Activated CD4-positive, CD25-positive, alpha-beta regulatory T cell treated with anti-CD3 and anti-CD28 coated beads, Interleukin-2, amount 50 U/mL, for 24 hours (primary cell): ENCODE measurements around the gene PKN2.
"Not testable (repeated sequence)": the region's sequence is repeated elsewhere in the genome, so short reads cannot be mapped to it uniquely, and the experiment has no call there.

Experiments used
- ATAC-seq, 2 donors: fragments of 150-1000 bp; cut with Tn5 transposase; one replicate each; pipeline ENCODE4 v1.10.0; 2021; ENCODE audit warnings: mild to moderate bottlenecking in 1 of 2, moderate library complexity in 1 of 2

Gene PKN2

DNA sequence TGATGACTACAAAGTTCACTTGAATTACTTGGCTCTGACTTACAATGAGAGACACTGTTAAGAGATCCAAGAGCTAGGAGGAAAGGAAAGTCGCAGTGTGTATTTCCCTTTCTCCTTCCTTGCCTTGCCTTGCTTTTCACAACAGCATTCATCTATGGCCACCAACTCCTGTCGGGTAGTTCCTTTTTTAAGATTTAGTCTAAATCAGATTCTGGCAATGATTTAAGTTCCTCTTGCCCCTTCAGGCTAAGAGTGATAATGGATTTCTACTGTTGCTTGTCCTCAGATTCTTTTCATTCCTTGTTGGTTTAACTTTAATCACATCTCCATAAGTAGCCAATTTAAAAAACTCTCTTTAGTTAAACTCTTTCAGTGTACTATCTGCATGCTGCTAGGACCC is 115.4 kb downstream of the PKN2 start:
- no peak for ATAC-seq

DNA sequence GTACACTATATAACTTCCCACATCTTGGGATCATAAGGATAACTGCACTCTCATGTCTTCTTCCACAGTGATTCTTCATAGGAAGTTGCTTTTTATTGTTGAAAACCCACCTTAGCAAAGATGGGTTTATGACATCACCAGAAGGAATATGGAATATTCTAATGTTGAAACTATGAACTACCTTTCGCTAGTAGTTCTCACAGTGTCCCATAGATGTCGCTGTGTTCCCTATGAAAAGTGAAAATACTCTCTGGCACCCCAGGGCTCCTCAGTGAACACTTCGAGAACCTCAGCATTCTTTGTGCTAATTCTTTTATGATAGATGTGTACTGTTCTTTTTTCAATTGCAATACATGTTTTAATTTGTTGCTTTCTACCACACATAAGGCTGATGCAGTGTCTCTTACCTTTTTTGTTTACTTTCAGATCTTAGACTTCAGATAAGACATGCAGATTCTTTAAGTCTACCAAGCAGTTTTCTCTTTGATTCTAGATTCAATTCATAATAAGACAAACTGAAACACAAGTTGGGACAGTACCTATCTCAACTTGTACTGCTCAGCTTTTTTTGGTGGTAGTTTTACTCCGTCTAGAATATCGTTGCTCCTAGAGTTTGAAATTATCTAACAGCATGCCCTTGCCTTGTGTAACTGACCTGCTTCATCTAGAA is 116.4 kb downstream of the PKN2 start:
- peak; percentile 63 to 66 for ATAC-seq

DNA sequence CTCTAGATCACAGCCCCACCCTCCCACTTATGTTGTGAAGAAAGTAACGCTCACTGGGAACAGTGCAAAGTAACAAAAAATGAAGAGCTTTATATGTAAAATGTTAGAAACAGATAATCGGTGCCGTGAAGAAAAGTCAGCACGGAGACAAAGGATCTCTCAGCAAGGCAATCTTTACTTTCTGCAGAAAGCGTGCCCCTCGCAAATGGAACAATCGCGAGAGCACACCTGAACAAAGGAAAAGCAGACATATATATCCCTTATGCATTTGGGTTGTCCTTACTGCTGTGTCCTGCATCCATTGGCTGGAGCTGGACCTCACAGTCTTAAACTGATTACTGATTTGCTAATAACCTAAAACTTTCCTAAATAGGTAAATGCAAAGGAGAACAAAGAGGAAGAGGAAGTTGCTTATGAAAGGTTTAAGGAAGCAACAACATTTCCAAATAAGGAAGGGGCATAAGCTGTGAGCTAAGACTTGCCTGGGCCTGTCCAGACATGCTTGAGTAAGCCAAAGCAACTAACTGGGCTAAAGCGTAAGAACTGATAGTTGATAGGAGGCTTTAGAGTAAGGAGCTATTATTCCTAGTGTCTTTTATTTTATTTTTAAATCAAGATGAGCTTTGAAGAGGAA is 117.6 kb downstream of the PKN2 start:
- no peak for ATAC-seq

DNA sequence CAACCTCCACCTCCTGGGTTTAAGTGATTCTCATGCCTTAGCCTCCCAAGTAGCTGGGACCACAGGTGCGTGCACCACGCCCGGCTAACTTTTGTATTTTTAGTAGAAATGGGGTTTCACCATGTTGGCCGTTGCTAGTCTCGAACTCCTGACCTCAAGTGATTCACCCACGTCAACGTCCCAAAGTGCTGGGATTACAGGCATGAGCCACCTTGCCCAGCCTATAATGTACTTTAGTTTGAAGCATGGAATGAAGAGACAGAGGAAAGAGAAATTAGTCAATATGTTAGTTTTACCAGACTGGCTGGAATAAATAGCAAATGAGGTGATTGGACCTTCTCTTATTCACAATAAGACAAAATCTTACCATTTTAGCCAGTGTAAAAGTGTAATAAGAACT is 118.3 kb downstream of the PKN2 start:
- ATAC-seq, result no peak

DNA sequence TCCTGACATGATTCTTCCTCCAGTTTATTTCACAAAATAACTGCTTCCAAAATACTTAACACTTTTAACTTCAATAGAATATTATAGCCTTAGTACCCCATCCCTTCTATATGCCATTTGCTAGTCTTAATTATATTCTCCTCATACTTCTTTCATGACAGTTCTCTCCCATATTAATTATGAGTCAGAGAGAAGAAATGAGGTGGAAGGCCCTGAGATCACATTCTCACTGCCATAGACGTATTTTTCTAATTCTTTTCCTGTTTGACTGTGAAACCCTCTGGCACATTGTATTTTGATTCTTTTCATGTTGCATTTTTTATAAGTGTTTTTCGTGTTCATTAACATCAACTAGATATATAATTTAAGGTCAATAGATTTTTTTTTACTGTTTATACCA is 118.9 kb downstream of the PKN2 start:
- ATAC-seq, result no peak

DNA sequence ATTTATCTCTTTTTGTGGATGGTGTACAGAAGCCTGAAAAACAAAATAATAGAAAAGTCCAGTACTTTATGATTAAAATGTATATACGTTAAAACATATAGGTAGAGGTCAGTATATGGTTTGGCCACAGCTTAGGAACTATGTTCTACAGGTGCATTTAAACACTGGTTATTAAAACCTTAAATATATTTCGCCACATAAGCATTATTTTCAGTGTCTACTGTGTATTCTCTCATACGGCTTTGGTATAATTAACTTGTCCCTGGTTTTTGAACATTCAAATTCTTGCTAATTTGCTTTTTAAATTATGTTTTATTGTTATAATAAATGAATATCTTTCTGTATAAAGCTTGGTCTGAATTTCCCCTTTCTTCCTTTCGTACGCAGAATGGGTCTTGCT is 119.4 kb downstream of the PKN2 start:
- ATAC-seq, result no peak

DNA sequence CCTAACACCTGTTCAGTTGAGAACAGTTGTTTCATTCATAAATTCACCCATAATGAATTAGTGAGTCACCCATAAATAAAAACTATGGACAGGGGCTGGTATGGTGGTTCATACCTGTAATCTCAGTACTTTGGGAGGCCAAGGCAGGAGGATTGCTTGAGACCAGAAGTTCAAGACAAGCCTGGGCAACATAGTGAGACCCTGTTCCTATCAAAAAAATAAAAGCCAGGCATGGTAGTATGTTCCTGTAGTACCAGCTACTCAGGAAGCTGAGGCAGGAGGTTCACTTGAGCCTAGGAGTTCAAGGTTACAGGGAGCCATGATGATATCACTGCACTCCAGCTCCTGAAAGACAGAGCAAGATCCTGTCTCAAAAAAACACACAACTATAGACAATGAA is 128.3 kb downstream of the PKN2 start:
- ATAC-seq, result no peak

DNA sequence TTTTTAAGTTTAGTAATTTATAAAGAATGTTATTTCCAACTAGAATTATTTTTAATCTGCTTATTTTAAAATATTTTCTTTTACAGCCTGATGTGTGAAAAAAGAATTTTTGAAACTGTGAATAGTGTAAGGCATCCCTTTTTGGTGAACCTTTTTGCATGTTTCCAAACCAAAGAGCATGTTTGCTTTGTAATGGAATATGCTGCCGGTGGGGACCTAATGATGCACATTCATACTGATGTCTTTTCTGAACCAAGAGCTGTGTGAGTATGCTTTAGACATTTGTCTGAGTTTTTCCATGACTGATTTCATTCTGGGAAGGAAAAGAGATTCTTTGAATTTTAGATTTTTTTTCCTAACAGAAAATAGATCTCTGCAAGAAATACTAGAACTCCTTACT is 129.4 kb downstream of the PKN2 start:
- no peak for ATAC-seq

DNA sequence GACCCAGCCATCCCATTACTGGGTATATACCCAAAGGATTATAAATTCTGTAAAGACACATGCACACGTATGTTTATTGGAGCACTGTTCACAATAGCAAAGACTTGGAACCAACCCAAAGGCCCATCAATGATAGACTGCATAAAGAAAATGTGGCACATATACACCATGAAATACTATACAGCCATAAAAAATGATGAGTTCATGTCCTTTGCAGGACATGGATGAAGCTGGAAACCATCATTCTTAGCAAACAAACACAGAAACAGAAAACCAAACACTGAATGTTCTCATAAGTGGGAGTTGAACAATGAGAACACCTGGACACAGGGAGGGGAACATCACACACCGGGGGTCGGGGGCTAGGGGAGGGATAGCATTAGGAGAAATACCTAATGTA is 135.6 kb downstream of the PKN2 start:
- not testable (repeated sequence) for ATAC-seq

DNA sequence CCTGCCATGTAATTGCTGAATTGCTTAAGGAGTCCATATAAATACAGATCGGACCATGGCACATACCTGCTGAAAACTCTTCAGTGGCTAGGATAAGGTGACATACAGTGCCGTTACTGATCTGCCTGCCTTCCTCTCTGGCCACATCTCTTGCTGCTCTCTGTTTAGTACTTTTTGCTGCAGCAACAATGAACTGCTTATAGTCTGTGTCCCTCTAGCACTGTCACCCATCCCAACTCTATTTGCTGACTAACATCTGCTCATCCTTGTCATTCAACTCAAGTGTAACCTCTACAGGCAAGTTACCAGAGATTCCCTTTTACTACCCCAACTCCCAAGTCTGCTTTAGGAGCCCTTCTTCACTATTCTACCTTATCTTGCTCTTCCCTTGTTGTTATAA is 141.6 kb downstream of the PKN2 start:
- no peak for ATAC-seq

DNA sequence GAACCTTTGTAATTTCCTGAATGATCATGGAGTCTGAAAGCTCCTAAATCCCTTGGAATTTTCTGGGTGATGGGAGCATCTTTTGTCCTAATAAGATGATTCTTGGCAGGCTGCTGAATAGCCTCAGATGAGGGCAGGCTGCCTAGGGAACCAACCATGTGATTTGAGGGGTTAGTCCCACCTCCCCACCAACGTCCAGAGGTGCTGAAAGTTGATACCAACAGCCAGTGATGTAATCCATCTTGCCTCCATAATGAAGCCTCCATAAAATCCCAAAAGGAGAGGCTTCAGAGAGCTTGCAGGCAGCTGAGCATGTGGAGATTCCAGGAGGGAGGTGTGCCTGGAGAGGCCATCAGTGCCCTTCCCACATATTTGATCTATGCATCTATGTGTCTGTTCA is 163.6 kb downstream of the PKN2 start:
- no peak for ATAC-seq

DNA sequence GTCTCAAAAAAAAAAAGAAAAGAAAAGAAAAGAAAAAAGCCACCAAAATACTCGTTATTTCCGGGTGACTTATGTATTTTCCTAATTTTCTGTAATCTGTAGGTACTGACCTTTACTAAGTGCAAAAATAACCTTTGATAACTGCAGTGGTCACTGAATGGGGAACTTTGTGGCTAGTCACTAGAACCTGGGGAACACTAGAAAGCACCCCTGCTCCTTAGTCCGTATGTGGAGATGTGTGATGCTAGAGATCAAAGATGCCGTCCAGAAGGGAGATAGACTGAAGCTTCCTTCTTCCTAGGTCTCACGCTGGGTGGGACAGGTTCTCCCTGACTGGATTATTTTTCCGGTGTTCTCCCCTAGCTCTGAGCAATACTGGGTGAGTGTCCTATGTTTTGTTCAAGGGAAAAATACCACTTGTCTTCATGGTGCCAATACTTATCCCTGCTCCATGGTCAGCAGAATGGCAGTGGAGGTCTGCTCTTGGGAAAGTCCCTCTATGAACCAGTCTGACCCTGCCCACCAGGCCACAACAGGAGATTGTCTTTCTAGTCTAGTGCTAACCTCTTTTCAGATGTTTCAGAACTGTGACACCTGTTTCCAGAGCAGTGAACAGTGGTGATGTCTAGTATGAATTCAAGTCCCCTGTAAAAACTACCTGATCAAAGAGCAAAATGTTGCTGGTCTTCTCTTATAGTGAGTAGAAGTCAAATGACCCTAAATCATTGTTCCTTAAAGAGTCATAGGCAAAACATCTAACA is 167.4 kb downstream of the PKN2 start:
- no peak for ATAC-seq

DNA sequence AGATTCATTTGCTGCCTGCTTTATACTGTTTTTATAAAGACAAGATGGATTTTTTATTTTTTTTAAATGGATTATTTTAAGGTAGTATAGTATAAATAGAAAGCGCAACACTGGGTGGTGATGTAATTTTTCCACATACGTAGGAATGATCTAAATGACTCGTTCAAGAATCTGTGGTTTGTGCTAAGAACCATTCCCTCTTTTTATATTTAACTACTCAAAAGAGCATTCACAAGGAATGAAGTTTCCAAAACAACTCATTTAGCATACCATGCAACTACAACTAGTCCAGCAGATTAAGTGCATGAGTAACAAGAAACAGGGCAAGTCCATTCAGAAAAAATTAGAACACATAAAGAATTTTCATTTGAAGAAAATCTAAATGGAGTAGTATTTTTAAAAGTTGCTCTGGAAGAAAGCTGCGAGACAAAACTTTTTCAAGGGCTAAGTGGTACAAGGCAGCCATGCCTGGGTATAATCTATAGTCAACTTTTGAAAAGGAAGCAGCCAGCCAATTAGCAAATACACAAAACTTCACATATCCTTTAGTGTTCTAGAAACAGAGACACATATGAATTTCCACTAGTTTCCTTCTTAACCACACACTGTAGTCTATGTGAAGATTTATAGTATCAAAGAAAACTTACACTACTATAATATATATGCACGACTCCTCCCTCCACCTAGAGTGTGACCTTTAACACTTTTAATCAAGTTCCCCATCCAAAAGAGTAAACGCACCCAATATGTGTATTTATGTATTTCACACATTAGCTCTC is 183.9 kb downstream of the PKN2 start:
- ATAC-seq, result peak; percentile 65 to 74

DNA sequence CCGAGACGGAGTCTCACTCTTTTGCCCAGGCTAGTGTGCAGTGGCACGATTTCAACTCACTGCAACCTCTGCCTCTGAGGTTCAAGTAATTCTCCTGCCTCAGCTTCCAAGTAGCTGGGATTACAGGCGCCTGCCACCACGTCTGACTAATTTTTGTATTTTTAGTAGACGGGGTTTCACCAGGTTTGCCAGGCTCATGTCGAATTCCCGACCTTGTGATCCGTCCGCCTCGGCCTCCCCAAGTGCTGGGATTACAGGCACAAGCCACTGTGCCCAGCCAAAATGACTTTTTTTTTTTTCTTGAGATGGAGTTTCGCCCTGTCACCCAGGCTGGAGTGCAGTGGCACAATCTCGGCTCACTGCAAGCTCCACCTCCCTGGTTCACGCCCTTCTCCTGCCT is 185.6 kb downstream of the PKN2 start:
- ATAC-seq, result not testable (repeated sequence)

DNA sequence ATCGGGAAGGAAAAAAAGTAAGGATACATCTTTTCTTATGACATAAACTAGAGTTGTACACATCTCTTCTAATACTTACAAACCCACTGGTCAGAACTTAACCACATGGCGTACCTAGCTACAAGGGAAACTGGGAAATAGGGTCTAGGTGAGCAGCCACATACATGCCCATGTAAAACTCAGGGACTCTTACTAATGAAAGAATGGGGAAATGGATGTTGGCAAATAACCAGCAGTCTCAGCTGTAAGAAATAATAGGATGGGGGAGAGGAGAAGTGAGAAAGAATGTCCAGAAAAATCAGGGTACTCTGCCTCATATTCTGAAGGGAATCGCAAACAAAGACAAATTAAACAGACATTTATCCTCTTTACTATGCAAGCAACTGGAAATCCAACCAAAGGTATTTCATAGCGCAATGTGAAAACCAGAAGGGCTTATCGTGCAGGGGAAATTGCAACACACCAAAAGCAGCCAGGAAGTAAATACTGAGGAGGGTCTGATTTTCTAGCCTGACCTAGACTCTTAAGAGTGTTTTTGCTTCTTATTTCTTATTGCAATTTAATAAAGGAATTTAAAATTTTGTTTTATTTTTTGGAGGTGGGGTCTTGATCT is 189.8 kb downstream of the PKN2 start:
- no peak for ATAC-seq

DNA sequence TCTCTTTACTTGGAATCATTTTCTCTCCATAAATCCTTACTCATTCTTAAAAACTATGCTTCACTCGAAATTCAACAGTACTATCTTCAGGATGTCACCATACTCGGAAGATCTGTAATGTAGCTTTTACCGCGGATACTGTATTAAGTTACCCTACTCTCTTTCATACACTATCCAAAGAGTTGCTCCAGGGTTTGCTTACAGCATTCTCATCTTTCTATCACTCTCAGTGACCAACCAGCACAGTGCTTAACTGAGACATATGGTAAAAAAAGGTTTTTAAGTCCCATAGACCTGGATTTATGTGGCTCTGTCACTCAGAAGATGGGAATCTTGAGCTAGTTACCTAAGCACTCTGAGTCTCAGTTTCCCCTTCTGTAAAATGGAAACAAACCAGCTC is 191.5 kb downstream of the PKN2 start:
- no peak for ATAC-seq

DNA sequence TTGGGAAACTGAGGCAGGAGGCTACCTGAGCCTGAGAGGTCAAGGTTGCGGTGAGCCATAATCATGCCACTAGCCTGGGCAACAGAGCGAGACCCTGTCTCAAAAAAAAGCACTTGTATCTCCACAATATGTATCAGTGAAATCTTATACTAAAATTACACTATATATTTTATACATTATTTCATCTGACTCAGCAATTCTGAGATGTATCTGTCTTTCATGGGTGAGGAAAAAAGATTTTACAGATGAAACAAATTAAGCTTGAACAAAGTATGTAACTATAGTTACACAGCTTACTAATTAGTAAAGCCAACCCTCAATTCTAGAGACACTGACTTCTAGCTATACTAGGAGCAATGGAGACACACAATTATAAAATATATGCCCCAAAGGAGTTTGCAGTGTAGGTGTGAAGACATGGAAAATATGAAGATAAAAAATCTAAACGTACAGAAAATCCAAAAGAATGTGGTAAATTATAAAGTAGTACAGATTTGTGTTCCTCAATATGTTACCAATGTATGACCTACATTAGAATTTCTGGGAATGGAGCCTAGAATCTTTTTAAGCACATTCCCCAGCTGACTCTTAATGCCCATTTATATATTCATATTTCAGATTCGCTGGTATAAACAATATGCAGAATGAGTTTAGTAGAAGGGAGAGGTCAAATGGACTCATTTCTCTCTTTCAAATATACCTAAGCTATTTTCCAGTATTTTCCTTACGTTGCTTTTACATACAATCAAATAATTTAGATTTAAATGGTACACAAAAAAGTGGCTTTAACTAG is 192.7 kb downstream of the PKN2 start:
- ATAC-seq, result no peak

DNA sequence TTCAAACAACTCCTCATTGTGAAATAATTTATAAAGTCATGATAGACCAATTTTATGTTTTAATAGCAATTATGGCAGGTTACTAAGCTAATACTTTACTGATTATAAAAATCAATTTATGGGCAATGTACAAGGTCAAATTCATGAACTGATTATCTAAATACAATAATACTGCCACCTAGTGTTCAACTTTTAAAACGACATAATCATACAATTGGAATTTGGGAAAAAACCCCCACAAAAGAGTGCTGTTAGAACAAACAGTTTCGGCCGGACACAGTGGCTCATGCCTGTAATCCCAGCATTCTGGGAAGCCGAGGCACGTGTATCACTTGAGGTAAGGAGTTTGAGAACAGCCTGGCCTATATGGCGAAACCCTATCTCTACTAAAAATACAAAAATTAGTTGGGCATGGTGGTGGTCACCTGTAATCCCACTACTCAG is 193.3 kb downstream of the PKN2 start:
- ATAC-seq, result no peak

DNA sequence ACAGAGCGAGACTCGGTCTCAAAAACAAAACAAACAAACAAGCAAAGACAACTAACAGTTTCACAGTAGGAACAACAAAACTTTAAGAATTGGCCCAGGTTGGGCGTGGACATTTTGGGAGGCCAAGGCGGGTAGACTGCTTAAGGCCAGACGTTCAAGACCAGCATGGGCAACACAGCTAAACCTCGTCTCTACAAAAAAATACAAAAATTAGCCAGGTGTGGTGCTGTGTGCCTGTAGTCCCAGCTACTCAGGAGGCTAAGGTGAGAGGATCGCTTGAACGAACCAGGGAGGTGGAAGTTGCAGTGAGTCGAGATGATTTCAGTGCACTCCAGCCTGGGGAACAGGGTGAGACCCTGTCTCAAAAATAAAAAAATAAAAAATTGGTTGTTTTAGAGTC is 193.8 kb downstream of the PKN2 start:
- ATAC-seq, result no peak

DNA sequence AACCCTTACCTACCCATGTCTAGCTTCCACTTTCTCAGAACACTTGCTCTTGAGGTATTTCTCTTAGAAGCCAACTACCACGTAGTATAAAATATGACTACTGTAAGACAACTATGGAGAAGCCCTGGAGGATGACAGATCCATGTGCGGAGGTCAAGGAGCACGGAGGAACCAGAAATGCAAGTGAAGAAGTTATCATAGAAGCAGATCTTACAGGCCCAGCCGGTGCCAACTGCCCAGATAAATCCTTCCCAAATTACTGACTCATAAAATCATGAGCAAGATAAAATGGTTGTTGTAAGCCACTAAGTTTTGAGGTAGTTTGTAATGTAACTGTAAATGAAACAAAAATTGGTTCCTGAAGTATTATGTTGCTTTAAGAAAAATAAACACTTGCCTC is 194.7 kb downstream of the PKN2 start:
- ATAC-seq, result no peak

DNA sequence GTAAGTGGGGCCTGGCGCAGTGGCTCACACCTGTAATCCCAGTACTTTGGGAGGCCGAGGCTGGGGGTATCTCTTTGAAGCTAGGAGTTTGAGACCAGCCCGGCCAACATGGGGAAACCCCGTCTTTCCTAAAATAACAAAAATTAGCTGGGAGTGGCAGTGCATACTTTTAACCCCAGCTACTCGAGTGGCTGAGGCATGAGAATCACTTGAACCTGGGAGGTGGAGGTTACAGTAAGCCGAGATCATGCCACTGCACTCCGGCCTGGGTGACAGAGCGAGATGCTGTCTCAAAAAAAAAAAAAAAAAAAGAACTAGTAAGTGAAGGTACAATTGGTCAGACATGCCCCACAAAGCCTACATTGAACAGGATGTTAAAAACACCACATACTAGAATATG is 196.6 kb downstream of the PKN2 start:
- ATAC-seq, result not testable (repeated sequence)

DNA sequence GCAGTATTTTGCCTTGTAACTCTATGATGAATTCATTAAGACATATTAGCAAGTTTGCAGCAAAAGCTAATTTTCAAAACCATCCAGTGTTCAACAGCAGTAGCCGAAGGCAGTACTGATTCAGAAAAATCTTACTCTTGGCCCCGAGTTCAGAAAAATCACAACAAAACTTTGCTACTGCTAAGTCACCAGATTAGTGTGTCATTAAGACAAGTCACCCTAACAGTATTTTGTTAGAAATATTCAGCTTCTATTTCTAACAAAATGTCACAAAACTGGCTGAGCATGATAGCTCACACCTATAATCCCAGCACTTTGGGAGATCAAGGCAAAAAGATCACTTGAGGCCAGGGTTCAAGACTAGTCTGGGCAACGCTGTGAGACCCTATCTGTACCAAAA is 199.1 kb downstream of the PKN2 start:
- no peak for ATAC-seq
